GM23248 (cell line): ENCODE measurements around the gene EID2.

Experiments
- EZH2 ChIP-seq: fragments of 200-600 bp; sonication (generic); IDR thresholded peaks from 2 replicates; pipeline ENCODE4 v1.6.1; 2018; ENCODE audit warnings: antibody characterized with exemption, mild to moderate bottlenecking; ENCODE audit not compliant: insufficient read depth, poor library complexity, severe bottlenecking
- EZH2phosphoT487 ChIP-seq: fragments of 200-600 bp; sonication (generic); IDR thresholded peaks from 2 replicates; pipeline ENCODE4 v1.6.1; 2018; ENCODE audit warnings: antibody characterized with exemption, moderate library complexity, mild to moderate bottlenecking, low read depth; ENCODE audit not compliant: insufficient read depth

- no peak for TF ChIP-seq EZH2phosphoT487
- TF ChIP-seq EZH2 = no peak
Observed at GRCh38 chr19:39506598-39506943, 33.4 kb downstream of the EID2 start.
